Measurements from ENCODE around the gene WHRN.

The WHRN gene

GRCh38 chr9:114449236-114449635 lies 56.0 kb downstream of the WHRN start:
- no peak for DNase-seq (ENCODE audit: low read depth in 2 of 2)

GRCh38 chr9:114448706-114449105 lies 56.6 kb downstream of the WHRN start:
- DNase-seq (ENCODE audit: low read depth in 2 of 2) = no peak

GRCh38 chr9:114446672-114447450 lies 58.4 kb downstream of the WHRN start:
- no peak for DNase-seq (ENCODE audit: low read depth in 2 of 2)

GRCh38 chr9:114446036-114446435 lies 59.2 kb downstream of the WHRN start:
- no peak for DNase-seq (ENCODE audit: low read depth in 2 of 2)

- no peak for DNase-seq (ENCODE audit: low read depth in 2 of 2)
Observed at GRCh38 chr9:114445616-114446015, 59.7 kb downstream of the WHRN start.

- no peak for DNase-seq (ENCODE audit: low read depth in 2 of 2)
Observed at GRCh38 chr9:114442022-114442421, 63.3 kb downstream of the WHRN start.

- DNase-seq (ENCODE audit: low read depth in 2 of 2) = no peak
Observed at GRCh38 chr9:114437401-114437893, 67.8 kb downstream of the WHRN start.

GRCh38 chr9:114434878-114435311 lies 70.4 kb downstream of the WHRN start:
- DNase-seq (ENCODE audit: low read depth in 2 of 2) = no peak

- DNase-seq (ENCODE audit: low read depth in 2 of 2) = no peak
Observed at GRCh38 chr9:114433720-114434255, 71.5 kb downstream of the WHRN start.

- no peak for DNase-seq (ENCODE audit: low read depth in 2 of 2)
Observed at GRCh38 chr9:114433086-114433485, 72.2 kb downstream of the WHRN start.

GRCh38 chr9:114432323-114433067 lies 72.8 kb downstream of the WHRN start:
- no peak for DNase-seq (ENCODE audit: low read depth in 2 of 2)

- no peak for DNase-seq (ENCODE audit: low read depth in 2 of 2)
Observed at GRCh38 chr9:114431770-114432169, 73.5 kb downstream of the WHRN start.

GRCh38 chr9:114431003-114431402 lies 74.3 kb downstream of the WHRN start:
- DNase-seq (ENCODE audit: low read depth in 2 of 2) = no peak

- no peak for DNase-seq (ENCODE audit: low read depth in 2 of 2)
Observed at GRCh38 chr9:114430457-114430856, 74.8 kb downstream of the WHRN start.

GRCh38 chr9:114429488-114429887 lies 75.8 kb downstream of the WHRN start:
- DNase-seq (ENCODE audit: low read depth in 2 of 2) = no peak

- no peak for DNase-seq (ENCODE audit: low read depth in 2 of 2)
Observed at GRCh38 chr9:114428466-114428865, 76.8 kb downstream of the WHRN start.

- DNase-seq (ENCODE audit: low read depth in 2 of 2) = no peak
Observed at GRCh38 chr9:114427644-114428043, 77.6 kb downstream of the WHRN start.

GRCh38 chr9:114426046-114426948 lies 79.0 kb downstream of the WHRN start:
- no peak for DNase-seq (ENCODE audit: low read depth in 2 of 2)

GRCh38 chr9:114425126-114425525 lies 80.1 kb downstream of the WHRN start:
- DNase-seq (ENCODE audit: low read depth in 2 of 2) = no peak

- DNase-seq (ENCODE audit: low read depth in 2 of 2) = no peak
Observed at GRCh38 chr9:114424126-114424525, 81.1 kb downstream of the WHRN start.

GRCh38 chr9:114423181-114423580 lies 82.1 kb downstream of the WHRN start:
- no peak for DNase-seq (ENCODE audit: low read depth in 2 of 2)

- no peak for DNase-seq (ENCODE audit: low read depth in 2 of 2)
Observed at GRCh38 chr9:114421147-114421546, 84.1 kb downstream of the WHRN start.

All from stimulated activated CD4-positive, alpha-beta T cell treated with anti-CD3 and anti-CD28 coated beads, Interleukin-15, amount 100 ng/mL, for 48 hours (primary cell).